DND-41 (cell line): ENCODE measurements around the gene DAPL1.

Source experiments
- ATAC-seq: fragments of 200-7000 bp; cut with Tn5 transposase; 3 replicates; pipeline ENCODE4 v1.9.1; 2021; ENCODE audit warnings: low read depth; ENCODE audit not compliant: insufficient read depth
- DNase-seq: peaks from one replicate; pipeline ENCODE4 v3.0.0-alpha.2; 2020
- H2AFZ ChIP-seq: 2 replicates; pipeline ENCODE4 v1.6.0; 2012; ENCODE audit warnings: low read depth, low read length
- H3K27ac ChIP-seq: 2 replicates; pipeline ENCODE4 v1.5.1; 2012; ENCODE audit warnings: low read length, inconsistent platforms
- H3K27me3 ChIP-seq: fragments of 200-600 bp; sonication (generic); 2 replicates; pipeline ENCODE4 v1.6.0; 2012; ENCODE audit warnings: low read length, mild to moderate bottlenecking, inconsistent platforms; ENCODE audit not compliant: insufficient read depth, poor library complexity
- H3K36me3 ChIP-seq: 2 replicates; pipeline ENCODE4 v1.5.1; 2012; ENCODE audit warnings: low read length, inconsistent platforms; ENCODE audit not compliant: insufficient read depth
- H3K4me1 ChIP-seq: 2 replicates; pipeline ENCODE4 v1.5.1; 2012; ENCODE audit warnings: mild to moderate bottlenecking, low read length; ENCODE audit not compliant: insufficient read depth
- H3K4me2 ChIP-seq: 2 replicates; pipeline ENCODE4 v1.6.0; 2012; ENCODE audit warnings: mild to moderate bottlenecking, moderate library complexity, low read length, inconsistent platforms; ENCODE audit not compliant: insufficient read depth
- H3K4me3 ChIP-seq, 2 experiments: fragments of 200-600 bp in 1 of 2; shearing (Covaris generic) in 1 of 2; 2 replicates each; pipeline ENCODE4 v1.5.1; 2012 to 2016; ENCODE audit warnings: inconsistent platforms in 2 of 2, low read length in 2 of 2, mild to moderate bottlenecking in 2 of 2, low read depth in 1 of 2, moderate library complexity in 1 of 2
- H3K79me2 ChIP-seq: 2 replicates; pipeline ENCODE4 v1.6.0; 2012; ENCODE audit warnings: low read length, inconsistent platforms; ENCODE audit not compliant: insufficient read depth
- H3K9ac ChIP-seq: 2 replicates; pipeline ENCODE4 v1.6.0; 2012; ENCODE audit warnings: low read depth, mild to moderate bottlenecking, inconsistent platforms, low read length, moderate library complexity
- H3K9me3 ChIP-seq: 2 replicates; pipeline ENCODE4 v1.5.1; 2012; ENCODE audit warnings: low read length, moderate library complexity, mild to moderate bottlenecking, inconsistent platforms; ENCODE audit not compliant: insufficient read depth, severe bottlenecking
- H4K20me1 ChIP-seq: 2 replicates; pipeline ENCODE4 v1.6.0; 2012; ENCODE audit warnings: low read length; ENCODE audit not compliant: insufficient read depth
- EZH2 ChIP-seq: IDR thresholded peaks from 3 replicates; pipeline ENCODE4 v1.6.1; 2012; ENCODE audit warnings: borderline replicate concordance, low read depth, mild to moderate bottlenecking, moderate library complexity, low read length, inconsistent platforms; ENCODE audit not compliant: severe bottlenecking
- TF ChIP-seq, protein P1 (sequence below): IDR thresholded peaks from 2 replicates; pipeline ENCODE4 v1.5.1; 2012; ENCODE audit warnings: borderline replicate concordance, low read length, moderate library complexity, mild to moderate bottlenecking; ENCODE audit not compliant: poor library complexity, severe bottlenecking; ENCODE audit errors: extremely low read depth

DAPL1 gene

DNA sequence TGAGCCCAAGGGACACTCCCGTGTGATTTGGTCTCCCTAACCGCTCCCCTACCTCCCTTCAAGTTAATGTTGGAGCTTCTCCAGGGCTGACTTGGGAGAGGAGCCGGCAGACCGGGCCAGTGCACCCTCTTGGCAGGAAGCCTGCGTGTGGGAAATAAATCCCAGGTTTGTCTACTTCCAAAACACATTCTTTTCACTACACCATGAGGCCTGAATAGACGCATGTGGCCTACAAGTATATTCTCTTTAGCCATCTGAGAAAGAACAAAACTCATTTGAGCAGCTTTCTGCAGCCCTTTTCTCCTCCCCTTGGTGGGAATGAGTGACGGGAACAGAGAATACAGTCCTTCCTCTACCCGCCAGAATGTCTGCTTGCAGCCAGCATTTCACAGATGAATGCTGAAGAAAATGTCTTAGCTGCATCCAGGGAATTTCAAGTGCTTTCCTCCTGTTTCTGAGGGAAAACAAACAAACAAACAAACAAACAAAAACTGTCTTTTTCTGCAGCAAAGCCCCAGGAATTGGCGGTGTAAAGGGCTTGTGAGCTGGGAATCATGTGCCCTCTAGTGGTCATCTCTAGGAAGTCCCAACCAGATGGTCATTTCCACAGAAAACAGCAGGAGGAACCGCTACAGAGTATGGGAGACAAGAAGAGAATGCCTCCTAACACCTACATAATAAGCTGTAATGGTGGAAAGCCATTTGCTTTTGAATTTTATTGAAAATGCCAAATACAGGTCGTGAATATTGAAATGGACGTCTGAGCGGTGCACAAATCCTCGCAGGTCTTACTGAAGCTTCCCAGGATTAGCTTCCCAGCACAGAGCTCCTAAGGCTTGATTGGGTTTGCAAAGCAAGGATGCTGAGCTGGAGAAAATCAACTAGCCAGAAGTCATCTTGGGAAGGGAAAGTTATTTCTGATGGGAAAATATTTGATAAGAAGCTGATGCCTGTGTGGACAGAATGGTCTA is 41.2 kb upstream of the DAPL1 start:
- H3K9ac ChIP-seq = no peak overlapping the region

DNA sequence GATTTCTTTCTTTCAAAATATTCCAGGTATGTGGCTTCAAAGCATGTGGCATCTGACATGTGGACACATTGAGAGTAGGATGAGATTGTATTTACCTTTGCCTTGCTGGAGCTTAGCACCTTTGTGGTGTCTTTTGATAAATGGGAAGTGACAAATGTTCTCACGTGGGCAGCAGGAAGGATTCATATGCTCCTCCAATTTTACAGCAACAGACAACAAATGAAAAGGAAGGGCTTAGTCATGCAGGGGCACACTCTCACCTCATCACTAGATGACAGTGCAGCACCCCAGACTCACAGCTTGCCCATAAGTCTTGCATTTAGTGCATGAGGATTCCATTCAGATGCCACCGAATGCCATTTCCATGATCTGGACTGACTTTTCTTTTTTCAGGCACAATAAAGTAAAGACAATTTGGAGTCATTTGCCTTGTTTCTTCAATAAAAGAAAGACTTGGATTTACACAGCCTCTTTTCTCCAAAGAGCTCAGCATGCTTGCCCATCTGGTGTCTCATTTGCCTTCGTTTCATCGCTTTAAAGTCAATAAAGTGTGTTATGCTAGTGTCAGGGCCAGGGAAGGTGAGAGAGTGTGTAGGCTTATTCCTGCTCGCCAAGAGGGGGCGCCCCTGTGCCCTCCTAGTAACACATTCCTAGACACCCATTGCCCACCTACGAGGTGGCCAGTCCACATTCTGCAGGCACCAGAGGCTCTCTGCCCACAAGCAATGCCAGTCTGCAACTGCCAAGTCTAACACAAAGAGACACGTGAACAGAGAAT is 39.6 kb upstream of the DAPL1 start:
- Histone ChIP-seq H3K36me3 (no peaks in the 10 kb centered on the region), H3K4me1 (no peaks in the 10 kb centered on the region), H3K27ac (no peak overlapping the region), H3K4me2 (no peak overlapping the region), H3K9ac (no peak overlapping the region), H4K20me1 (no peaks in the 10 kb centered on the region), H2AFZ (no peak overlapping the region), H3K9me3 (no peaks in the 10 kb centered on the region), H3K79me2 (no peaks in the 10 kb centered on the region), H3K4me3 (no peak overlapping the region), H3K27me3 (peaks cover 11% of the 10 kb centered on the region)
- no peak for ATAC-seq
- no peak for TF ChIP-seq EZH2
- TF ChIP-seq, protein P1, sequence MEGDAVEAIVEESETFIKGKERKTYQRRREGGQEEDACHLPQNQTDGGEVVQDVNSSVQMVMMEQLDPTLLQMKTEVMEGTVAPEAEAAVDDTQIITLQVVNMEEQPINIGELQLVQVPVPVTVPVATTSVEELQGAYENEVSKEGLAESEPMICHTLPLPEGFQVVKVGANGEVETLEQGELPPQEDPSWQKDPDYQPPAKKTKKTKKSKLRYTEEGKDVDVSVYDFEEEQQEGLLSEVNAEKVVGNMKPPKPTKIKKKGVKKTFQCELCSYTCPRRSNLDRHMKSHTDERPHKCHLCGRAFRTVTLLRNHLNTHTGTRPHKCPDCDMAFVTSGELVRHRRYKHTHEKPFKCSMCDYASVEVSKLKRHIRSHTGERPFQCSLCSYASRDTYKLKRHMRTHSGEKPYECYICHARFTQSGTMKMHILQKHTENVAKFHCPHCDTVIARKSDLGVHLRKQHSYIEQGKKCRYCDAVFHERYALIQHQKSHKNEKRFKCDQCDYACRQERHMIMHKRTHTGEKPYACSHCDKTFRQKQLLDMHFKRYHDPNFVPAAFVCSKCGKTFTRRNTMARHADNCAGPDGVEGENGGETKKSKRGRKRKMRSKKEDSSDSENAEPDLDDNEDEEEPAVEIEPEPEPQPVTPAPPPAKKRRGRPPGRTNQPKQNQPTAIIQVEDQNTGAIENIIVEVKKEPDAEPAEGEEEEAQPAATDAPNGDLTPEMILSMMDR = peak; percentile 50
- DNase-seq = no peak

More for the DNA sequence above, 41.2 kb upstream of the DAPL1 start:
- Histone ChIP-seq H3K27ac (no peak overlapping the region), H3K27me3 (peaks cover 10% of the 10 kb centered on the region), H2AFZ (no peak overlapping the region), H3K79me2 (no peaks in the 10 kb centered on the region), H3K4me2 (no peak overlapping the region), H3K36me3 (no peaks in the 10 kb centered on the region), H3K4me3 (no peak overlapping the region), H4K20me1 (no peaks in the 10 kb centered on the region), H3K4me1 (no peaks in the 10 kb centered on the region), H3K9me3 (no peaks in the 10 kb centered on the region)
- DNase-seq (peak; percentile 43), ATAC-seq (peak; percentile 90)
- TF ChIP-seq, protein P1 = peak; percentile 90
- no peak for TF ChIP-seq EZH2

DNA sequence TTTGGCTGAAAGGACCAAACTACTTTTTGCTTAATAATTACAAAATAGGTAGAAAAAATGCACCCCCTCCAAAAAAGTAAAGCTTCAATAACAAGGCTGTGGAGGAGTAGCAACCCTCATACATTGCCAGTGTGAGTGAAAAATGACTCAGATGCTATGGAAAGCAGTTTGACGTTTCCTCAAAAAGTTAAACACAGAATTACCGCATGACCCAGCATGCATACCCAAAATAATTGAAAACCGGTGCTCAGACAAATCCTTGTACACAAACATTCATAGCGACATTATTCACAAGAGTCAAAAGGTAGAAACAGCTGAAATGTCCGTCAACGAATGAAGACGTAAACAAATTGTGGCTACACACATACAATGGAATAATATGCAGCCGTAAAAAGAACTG is 38.8 kb upstream of the DAPL1 start:
- ATAC-seq (no peak), DNase-seq (no peak)
- peaks cover 3% of the 10 kb centered on the region for H3K27me3 ChIP-seq
- H3K4me3 ChIP-seq = no peak overlapping the region
- TF ChIP-seq EZH2 = no peak
- TF ChIP-seq, protein P1 = no peak
- no peak overlapping the region for H2AFZ ChIP-seq
- H3K9ac ChIP-seq = no peak overlapping the region
- no peaks in the 10 kb centered on the region for H4K20me1 ChIP-seq
- H3K79me2 ChIP-seq = no peaks in the 10 kb centered on the region
- H3K4me1 ChIP-seq = no peaks in the 10 kb centered on the region
- no peak overlapping the region for H3K27ac ChIP-seq
- H3K9me3 ChIP-seq = no peaks in the 10 kb centered on the region
- no peaks in the 10 kb centered on the region for H3K36me3 ChIP-seq
- no peak overlapping the region for H3K4me2 ChIP-seq
